IMR-90 (cell line): ENCODE measurements around the gene CRYAA. TPM values are rescaled to one million over a fixed set of nuclear protein-coding genes. Genes with fewer than 3 reads are reported as not detected.

Experiments used
- ATAC-seq: fragments of 200-7000 bp; cut with Tn5 transposase; 2 replicates; pipeline ENCODE4 v1.9.1; 2020; ENCODE audit warnings: low read depth, mild to moderate bottlenecking, moderate library complexity
- BruUV-seq: library from RNA; stranded (reverse); fragments of 400-500 nt; replicated peaks from 2 replicates; lab custom pipeline; 2021; lab: Mats Ljungman, UMichigan
- CTCF ChIA-PET: fragments of 300-600 bp; formaldehyde crosslinking; extraction: SDS; loops from one replicate; lab custom pipeline; 2021; ENCODE audit warnings: antibody characterized with exemption; lab: Yijun Ruan, JAX
- POLR2A ChIA-PET: fragments of 300-600 bp; sonication (Branson Sonifier 250); formaldehyde crosslinking; loops from one replicate; lab custom pipeline; 2022; ENCODE audit warnings: antibody characterized with exemption; ENCODE audit not compliant: unreplicated experiment; lab: Charles Lee
- DNase-seq: peaks from one replicate; pipeline ENCODE4 v3.0.0; 2013
- H2AFZ ChIP-seq: replicated peaks from 2 replicates; pipeline ENCODE3; 2013; ENCODE audit warnings: low read length, mild to moderate bottlenecking; ENCODE audit not compliant: poor library complexity
- H2AK5ac ChIP-seq: 2 replicates; pipeline ENCODE4 v1.6.1; 2013; ENCODE audit warnings: low read depth, low read length, inconsistent platforms
- H2AK9ac ChIP-seq: replicated peaks from 2 replicates; pipeline ENCODE3; 2013; ENCODE audit warnings: mild to moderate bottlenecking, low read depth, low read length, moderate library complexity; ENCODE audit not compliant: poor library complexity
- H2BK120ac ChIP-seq: 2 replicates; pipeline ENCODE4 v1.6.1; 2013; ENCODE audit warnings: low read depth, low read length, inconsistent platforms
- H2BK15ac ChIP-seq: 3 replicates; pipeline ENCODE4 v1.6.1; 2013; ENCODE audit warnings: low read depth, low read length, inconsistent platforms
- H2BK20ac ChIP-seq: 2 replicates; pipeline ENCODE4 v1.6.1; 2013; ENCODE audit warnings: low read depth, mild to moderate bottlenecking, inconsistent platforms, low read length, moderate library complexity
- H2BK5ac ChIP-seq: 2 replicates; pipeline ENCODE4 v1.6.1; 2013; ENCODE audit warnings: mild to moderate bottlenecking, low read depth, low read length, inconsistent platforms; ENCODE audit not compliant: poor library complexity, severe bottlenecking
- H3K14ac ChIP-seq: replicated peaks from 2 replicates; pipeline ENCODE4 v1.6.1; 2013; ENCODE audit warnings: low read depth, low read length, inconsistent platforms
- H3K18ac ChIP-seq: 2 replicates; pipeline ENCODE4 v1.6.1; 2013; ENCODE audit warnings: low read depth, low read length, control low read depth
- H3K23ac ChIP-seq: 2 replicates; pipeline ENCODE4 v1.6.1; 2013; ENCODE audit warnings: low read depth, low read length, inconsistent platforms
- H3K27ac ChIP-seq: 2 replicates; pipeline ENCODE4 v1.5.1; 2013; ENCODE audit warnings: mild to moderate bottlenecking, control low read depth, low read length; ENCODE audit not compliant: insufficient read depth
- H3K27me3 ChIP-seq: 2 replicates; pipeline ENCODE4 v1.6.1; 2013; ENCODE audit warnings: low read length; ENCODE audit not compliant: control insufficient read depth, insufficient read depth
- H3K36me3 ChIP-seq: 2 replicates; pipeline ENCODE4 v1.6.1; 2013; ENCODE audit warnings: low read length, mixed read lengths; ENCODE audit not compliant: control insufficient read depth, insufficient read depth
- H3K4ac ChIP-seq: 2 replicates; pipeline ENCODE4 v1.6.1; 2013; ENCODE audit warnings: low read depth, low read length, inconsistent platforms
- H3K4me1 ChIP-seq: 2 replicates; pipeline ENCODE4 v1.6.1; 2013; ENCODE audit warnings: low read length, mixed read lengths; ENCODE audit not compliant: control insufficient read depth, insufficient read depth
- H3K4me2 ChIP-seq: 2 replicates; pipeline ENCODE4 v1.6.1; 2013; ENCODE audit warnings: low read depth, mild to moderate bottlenecking, control low read depth, low read length, moderate library complexity
- H3K4me3 ChIP-seq: 2 replicates; pipeline ENCODE4 v1.5.1; 2013; ENCODE audit warnings: low read depth, mild to moderate bottlenecking, control low read depth, low read length, moderate library complexity; ENCODE audit not compliant: insufficient read depth
- H3K56ac ChIP-seq: 2 replicates; pipeline ENCODE4 v1.6.1; 2013; ENCODE audit warnings: low read length, inconsistent platforms; ENCODE audit not compliant: insufficient read depth; ENCODE audit errors: extremely low read depth
- H3K79me1 ChIP-seq, 2 experiments: 2 replicates each; pipeline ENCODE4 v1.6.1; 2013; ENCODE audit warnings: low read length in 2 of 2, inconsistent platforms in 1 of 2, low read depth in 1 of 2
- H3K9ac ChIP-seq: 2 replicates; pipeline ENCODE4 v1.6.1; 2013; ENCODE audit warnings: low read depth, low read length, control low read depth
- H3K9me1 ChIP-seq: 2 replicates; pipeline ENCODE4 v1.6.1; 2013; ENCODE audit warnings: low read length, inconsistent platforms; ENCODE audit not compliant: insufficient read depth
- H3K9me3 ChIP-seq: 2 replicates; pipeline ENCODE4 v1.6.1; 2013; ENCODE audit warnings: low read length; ENCODE audit not compliant: control insufficient read depth, insufficient read depth
- H4K20me1 ChIP-seq: 2 replicates; pipeline ENCODE4 v1.6.1; 2013; ENCODE audit warnings: low read length, inconsistent platforms; ENCODE audit not compliant: insufficient read depth
- H4K5ac ChIP-seq: 2 replicates; pipeline ENCODE4 v1.6.1; 2013; ENCODE audit warnings: mild to moderate bottlenecking, low read depth, low read length, control low read depth
- H4K8ac ChIP-seq, 2 experiments: 2 replicates each; pipeline ENCODE4 v1.6.1; 2013; ENCODE audit warnings: low read depth in 2 of 2, low read length in 2 of 2, control low read depth in 1 of 2, inconsistent platforms in 1 of 2
- H4K91ac ChIP-seq: 2 replicates; pipeline ENCODE4 v1.6.1; 2013; ENCODE audit warnings: low read depth, low read length, inconsistent platforms; ENCODE audit not compliant: insufficient read depth
- BHLHE40 ChIP-seq: fragments of 150-350 bp; IDR thresholded peaks from 2 replicates; pipeline ENCODE4 v1.6.1; 2016; ENCODE audit warnings: mild to moderate bottlenecking, low read depth, low read length
- CEBPB ChIP-seq: IDR thresholded peaks from 2 replicates; pipeline ENCODE4 v1.6.1; 2012; ENCODE audit warnings: low read depth, low read length, improper control_type of control experiment
- CHD1 ChIP-seq: IDR thresholded peaks from 2 replicates; pipeline ENCODE4 v1.6.1; 2012; ENCODE audit warnings: low read depth, low read length, improper control_type of control experiment
- CTCF ChIP-seq: conservative IDR thresholded peaks from 2 replicates; pipeline ENCODE4 v1.5.1; 2012; ENCODE audit warnings: mild to moderate bottlenecking, low read depth, low read length, improper control_type of control experiment
- ELK1 ChIP-seq: fragments of 150-350 bp; IDR thresholded peaks from 2 replicates; pipeline ENCODE4 v1.6.1; 2016; ENCODE audit warnings: low read depth, mild to moderate bottlenecking, low read length, moderate library complexity, borderline replicate concordance
- FOS ChIP-seq: fragments of 150-350 bp; IDR thresholded peaks from 2 replicates; pipeline ENCODE4 v1.6.1; 2016; ENCODE audit warnings: low read depth, low read length
- MAFK ChIP-seq: IDR thresholded peaks from 2 replicates; pipeline ENCODE4 v1.6.1; 2012; ENCODE audit warnings: low read depth, low read length, improper control_type of control experiment
- MAZ ChIP-seq: IDR thresholded peaks from 2 replicates; pipeline ENCODE4 v1.6.1; 2012; ENCODE audit warnings: low read depth, mild to moderate bottlenecking, low read length, improper control_type of control experiment, moderate library complexity, borderline replicate concordance
- MXI1 ChIP-seq: IDR thresholded peaks from 2 replicates; pipeline ENCODE4 v1.6.1; 2012; ENCODE audit warnings: low read depth, mild to moderate bottlenecking, low read length, moderate library complexity, borderline replicate concordance
- NFE2L2 ChIP-seq: fragments of 150-350 bp; IDR thresholded peaks from 2 replicates; pipeline ENCODE4 v1.6.1; 2016; ENCODE audit warnings: low read depth, mild to moderate bottlenecking, low read length
- POLR2A ChIP-seq: IDR thresholded peaks from 2 replicates; pipeline ENCODE4 v1.6.1; 2012; ENCODE audit warnings: mild to moderate bottlenecking, low read depth, low read length
- RAD21 ChIP-seq: IDR thresholded peaks from 2 replicates; pipeline ENCODE4 v1.6.1; 2012; ENCODE audit warnings: low read length, improper control_type of control experiment
- RCOR1 ChIP-seq: IDR thresholded peaks from 2 replicates; pipeline ENCODE4 v1.6.1; 2012; ENCODE audit warnings: mild to moderate bottlenecking, low read length, improper control_type of control experiment; ENCODE audit not compliant: insufficient replicate concordance
- RFX5 ChIP-seq: IDR thresholded peaks from 2 replicates; pipeline ENCODE4 v1.8.0; 2012; ENCODE audit warnings: low read depth, mild to moderate bottlenecking, low read length, moderate library complexity
- SMC3 ChIP-seq: fragments of 150-350 bp; IDR thresholded peaks from 2 replicates; pipeline ENCODE4 v1.6.1; 2016; ENCODE audit warnings: low read depth, mild to moderate bottlenecking, antibody characterized with exemption, low read length, moderate library complexity
- USF2 ChIP-seq: fragments of 150-350 bp; IDR thresholded peaks from 2 replicates; pipeline ENCODE4 v1.6.1; 2017; ENCODE audit warnings: mild to moderate bottlenecking, antibody characterized with exemption, low read length, low read depth
- WGBS, 2 experiments: methylation state at CpG; one replicate each; pipeline versions ENCODE4 v1.1.5 to v1.1.7; 2013; ENCODE audit warnings: missing lambda C conversion rate in 2 of 2; ENCODE audit not compliant: insufficient read length in 1 of 2; ENCODE audit errors: extremely low coverage in 2 of 2; 5-methylcytosine and 5-hydroxymethylcytosine counted together
- dilution Hi-C: fragments of 300-500 bp; cut with HindIII; formaldehyde crosslinking; loops from one replicate; pipeline ENCODE4 v1.14.3; 2018; ENCODE audit warnings: low sequenced_read_pairs; ENCODE audit not compliant: unreplicated experiment
- in situ Hi-C: fragments of 300-500 bp; cut with MboI; formaldehyde crosslinking; loops from 3 replicates; pipeline ENCODE4 v1.14.3; 2019; ENCODE audit warnings: low sequenced_read_pairs, inconsistent platforms, mixed read lengths
- intact Hi-C: fragments of 100-400 bp; cut with micrococcal nuclease; formaldehyde crosslinking; loops from 2 replicates; pipeline ENCODE4 v1.10.0; 2022
- polyA plus RNA-seq, 3 experiments: library from polyadenylated mRNA; depleted of rRNA; stranded (reverse); fragments of >200 nt; gene quantifications; 2 replicates each; pipeline ENCODE4 v1.2.3, GENCODE V29; 2012; ENCODE audit warnings: low replicate concordance in 1 of 3
- total RNA-seq: library from RNA; depleted of rRNA; stranded (reverse); fragments of >200 nt; gene quantifications from 2 replicates; pipeline ENCODE4 v1.2.3, GENCODE V29; 2012

The CRYAA gene
- total and polyA plus RNA-seq, 2 of the 4 experiments (the other 2 are of a cell fraction): not detected

GRCh38 chr21:43193088-43193650 is 24.4 kb downstream of the CRYAA start:
- Histone ChIP-seq H3K23ac (no peak overlapping the region), H3K4ac (no peak overlapping the region), H3K79me1 (no peaks in the 10 kb centered on the region), H2BK15ac (no peak overlapping the region), H4K20me1 (no peaks in the 10 kb centered on the region), H3K36me3 (no peaks in the 10 kb centered on the region), H2BK20ac (no peak overlapping the region), H3K27ac (no peak overlapping the region), H3K18ac (no peak overlapping the region), H3K9ac (no peak overlapping the region), H2AFZ (no peak overlapping the region), H3K4me1 (peaks cover 2% of the 10 kb centered on the region; the same call in 1 of the 2 replicates), H4K91ac (no peak overlapping the region), H2BK5ac (peak overlapping the region; percentile 10), H3K4me3 (no peak overlapping the region), H3K9me3 (no peaks in the 10 kb centered on the region), H3K56ac (no peak overlapping the region), H3K27me3 (peaks cover 36% of the 10 kb centered on the region), H2AK9ac (no peak overlapping the region), H2BK120ac (no peak overlapping the region), H4K8ac (no peak overlapping the region), H3K9me1 (peaks cover 3% of the 10 kb centered on the region; the same call in 1 of the 2 replicates), H4K5ac (no peak overlapping the region), H3K14ac (no peak overlapping the region), H2AK5ac (0 out of 2 replicates have a peak overlapping the region, but pooled peaks have one; percentile 58), H3K4me2 (no peak overlapping the region)
- DNase-seq (no peak), ATAC-seq (no peak)
- CTCF ChIA-PET: no interaction called here
- POLR2A ChIA-PET: no interaction called here
- WGBS, 2 experiments: 89% methylated on average over 1 of the region's 11 CpGs; no CpG with 5 or more reads in 1 of the 2 experiments
- dilution Hi-C loops: no loop called here
- no peak for TF ChIP-seq USF2
- no peak for TF ChIP-seq RAD21
- no peak for TF ChIP-seq CHD1
- no peak for TF ChIP-seq MXI1
- no peak for TF ChIP-seq SMC3
- TF ChIP-seq POLR2A: no peak
- TF ChIP-seq CTCF: no peak
- no peak for TF ChIP-seq BHLHE40
- TF ChIP-seq FOS: no peak
- no peak for TF ChIP-seq RCOR1
- no peak for TF ChIP-seq CEBPB
- TF ChIP-seq MAFK: no peak
- TF ChIP-seq ELK1: no peak
- TF ChIP-seq NFE2L2: no peak
- no peak for TF ChIP-seq MAZ
- TF ChIP-seq RFX5: no peak
- no TSS peak for BruUV-seq
- intact Hi-C loops: no loop called here
- in situ Hi-C loops: no loop called here
